Natural killer cell (primary cell): ENCODE measurements around the gene SNED1. TPM values are rescaled to one million over a fixed set of nuclear protein-coding genes. Genes with fewer than 3 reads are reported as not detected.
A peak's percentile ranks its signal among the peaks of the same experiment; 100 is the strongest.

Experiments
- ATAC-seq, 3 donors: fragments of 150-1000 bp in 2 of 3; fragments of 200-7000 bp in 1 of 3; cut with Tn5 transposase; 1 replicate in 1 of 3; 2 replicates in 2 of 3; pipeline ENCODE4 v1.10.0; 2021; ENCODE audit warnings: mild to moderate bottlenecking in 2 of 3, moderate library complexity in 2 of 3
- DNase-seq, 2 donors: peaks; one replicate each; pipeline versions ENCODE4 v3.0.0 to v3.0.0-alpha.2; 2013 to 2021; ENCODE audit warnings: mixed read lengths in 1 of 2
- H3K27ac ChIP-seq: one replicate; pipeline ENCODE4 v1.5.1; 2013; ENCODE audit warnings: mild to moderate bottlenecking, low read length
- H3K27me3 ChIP-seq: one replicate; pipeline ENCODE4 v1.6.1; 2013; ENCODE audit warnings: low read length; ENCODE audit not compliant: control insufficient read depth, insufficient read depth
- H3K36me3 ChIP-seq: one replicate; pipeline ENCODE4 v1.6.1; 2013; ENCODE audit warnings: low read length; ENCODE audit not compliant: control insufficient read depth, insufficient read depth
- H3K4me1 ChIP-seq: one replicate; pipeline ENCODE4 v1.6.1; 2013; ENCODE audit warnings: low read length; ENCODE audit not compliant: control insufficient read depth, insufficient read depth
- H3K4me3 ChIP-seq: one replicate; pipeline ENCODE4 v1.5.1; 2013; ENCODE audit warnings: low read length
- H3K9me3 ChIP-seq: one replicate; pipeline ENCODE4 v1.6.1; 2013; ENCODE audit warnings: low read length; ENCODE audit not compliant: control insufficient read depth, insufficient read depth
- H3K27ac Mint-ChIP-seq, 2 donors: one replicate each; pipeline ENCODE4 v1.8.0; 2022; ENCODE audit warnings: mild to moderate bottlenecking in 2 of 2, mixed read lengths in 2 of 2, moderate library complexity in 1 of 2
- H3K27me3 Mint-ChIP-seq, 2 donors: one replicate each; pipeline ENCODE4 v1.8.0; 2022; ENCODE audit warnings: low read depth in 2 of 2, mixed read lengths in 2 of 2
- H3K36me3 Mint-ChIP-seq: one replicate; pipeline ENCODE4 v1.8.0; 2022; ENCODE audit warnings: mixed read lengths
- H3K4me1 Mint-ChIP-seq, 2 donors: one replicate each; pipeline ENCODE4 v1.8.0; 2022; ENCODE audit warnings: mixed read lengths in 2 of 2
- H3K4me3 Mint-ChIP-seq: one replicate; pipeline ENCODE4 v1.8.0; 2022; ENCODE audit warnings: mild to moderate bottlenecking, moderate library complexity, mixed read lengths
- H3K9me3 Mint-ChIP-seq, 2 donors: one replicate each; pipeline ENCODE4 v1.8.0; 2022; ENCODE audit warnings: mixed read lengths in 2 of 2
- CTCF ChIP-seq: fragments of 200-600 bp; IDR thresholded peaks from one replicate; pipeline ENCODE4 v1.8.0; 2022; ENCODE audit warnings: antibody characterized with exemption
- WGBS: methylation state at CpG from one replicate; pipeline ENCODE4 v1.1.7; 2013; ENCODE audit warnings: missing lambda C conversion rate; ENCODE audit not compliant: insufficient coverage; 5-methylcytosine and 5-hydroxymethylcytosine counted together
- intact Hi-C: fragments of 100-400 bp; cut with micrococcal nuclease; formaldehyde crosslinking; loops from one replicate; pipeline ENCODE4 v1.14.2; 2022
- total RNA-seq, 4 donors: library from RNA; stranded (reverse); fragments of 120-200 nt in 1 of 4; gene quantifications; one replicate each; pipeline versions ENCODE4 v1.2.3 to v1.2.4, GENCODE V29; 2013 to 2022

SNED1 gene
- total RNA-seq, 3 donors from 2014 or later (not counting 1 experiment from before 2014, with no cell fraction given) = 0.97 to 4.9 (median 2.5) TPM

- Histone ChIP-seq H3K27me3 (no peaks in the 10 kb centered on the region), H3K36me3 (no peaks in the 10 kb centered on the region), H3K4me1 (peaks cover 2% of the 10 kb centered on the region), H3K9me3 (no peaks in the 10 kb centered on the region), H3K4me3 (no peak overlapping the region), H3K27ac (no peak overlapping the region)
- peaks cover 0 to 4% of the 10 kb centered on the region in 2 donors for H3K4me1 Mint-ChIP-seq
- H3K36me3 Mint-ChIP-seq = no peaks in the 10 kb centered on the region
- H3K9me3 Mint-ChIP-seq = peaks cover 0 to 3% of the 10 kb centered on the region in 2 donors
- intact Hi-C loops = no loop called here
- DNase-seq = no peak
- no peak overlapping the region for H3K4me3 Mint-ChIP-seq
- H3K27me3 Mint-ChIP-seq = peaks cover 6 to 9% of the 10 kb centered on the region in 2 donors
- no peak overlapping the region for H3K27ac Mint-ChIP-seq
- 74% methylated on average over 3 of the region's 3 CpGs for WGBS
- no peak for ATAC-seq
- TF ChIP-seq CTCF = no peak
Measured at GRCh38 chr2:240970104-240970503, 28.3 kb upstream of the SNED1 start.

- peaks cover 0 to 4% of the 10 kb centered on the region in 2 donors for H3K4me1 Mint-ChIP-seq
- Histone ChIP-seq H3K4me3 (no peak overlapping the region), H3K4me1 (no peaks in the 10 kb centered on the region), H3K27me3 (no peaks in the 10 kb centered on the region), H3K9me3 (no peaks in the 10 kb centered on the region), H3K27ac (no peak overlapping the region), H3K36me3 (no peaks in the 10 kb centered on the region)
- H3K9me3 Mint-ChIP-seq = peaks cover 0 to 3% of the 10 kb centered on the region in 2 donors
- DNase-seq = no peak
- H3K27me3 Mint-ChIP-seq = peaks cover 8 to 9% of the 10 kb centered on the region in 2 donors
- no peaks in the 10 kb centered on the region for H3K36me3 Mint-ChIP-seq
- ATAC-seq = no peak
- no peak for TF ChIP-seq CTCF
- no peak overlapping the region for H3K27ac Mint-ChIP-seq
- intact Hi-C loops = no loop called here
- 89% methylated on average over 15 of the region's 15 CpGs for WGBS
- no peak overlapping the region for H3K4me3 Mint-ChIP-seq
Measured at GRCh38 chr2:240970816-240971215, 27.6 kb upstream of the SNED1 start.

GRCh38 chr2:240972201-240972600 is 26.2 kb upstream of the SNED1 start:
- no peak overlapping the region for H3K4me3 Mint-ChIP-seq
- intact Hi-C loops = no loop called here
- H3K27me3 ChIP-seq = no peaks in the 10 kb centered on the region
- H3K27me3 Mint-ChIP-seq = peaks cover 8 to 9% of the 10 kb centered on the region in 2 donors
- ATAC-seq (peak in 1 of 3 donors; percentile 22), DNase-seq (no peak)
- no peak overlapping the region for H3K27ac ChIP-seq
- no peak for TF ChIP-seq CTCF
- H3K36me3 Mint-ChIP-seq = no peaks in the 10 kb centered on the region
- peaks cover 0 to 4% of the 10 kb centered on the region in 2 donors for H3K4me1 Mint-ChIP-seq
- no peaks in the 10 kb centered on the region for H3K9me3 ChIP-seq
- no peaks in the 10 kb centered on the region for H3K4me1 ChIP-seq
- H3K9me3 Mint-ChIP-seq = peaks cover 0 to 3% of the 10 kb centered on the region in 2 donors
- H3K4me3 ChIP-seq = no peak overlapping the region
- WGBS = 87% methylated on average over 11 of the region's 11 CpGs
- H3K36me3 ChIP-seq = no peaks in the 10 kb centered on the region
- no peak overlapping the region for H3K27ac Mint-ChIP-seq
